Loucy (cell line): ENCODE results near the gene APOE.

Source experiments
- EZH2phosphoT487 ChIP-seq: fragments of 200-600 bp; IDR thresholded peaks from 2 replicates; pipeline ENCODE4 v1.6.1; 2018; ENCODE audit warnings: antibody characterized with exemption, mild to moderate bottlenecking, moderate library complexity, borderline replicate concordance
- TF ChIP-seq, protein P1 (sequence below): fragments of 200-600 bp; sonication (generic); conservative IDR thresholded peaks from 2 replicates; pipeline ENCODE4 v1.5.1; 2014; ENCODE audit warnings: mild to moderate bottlenecking, antibody characterized with exemption, low read length

DNA sequence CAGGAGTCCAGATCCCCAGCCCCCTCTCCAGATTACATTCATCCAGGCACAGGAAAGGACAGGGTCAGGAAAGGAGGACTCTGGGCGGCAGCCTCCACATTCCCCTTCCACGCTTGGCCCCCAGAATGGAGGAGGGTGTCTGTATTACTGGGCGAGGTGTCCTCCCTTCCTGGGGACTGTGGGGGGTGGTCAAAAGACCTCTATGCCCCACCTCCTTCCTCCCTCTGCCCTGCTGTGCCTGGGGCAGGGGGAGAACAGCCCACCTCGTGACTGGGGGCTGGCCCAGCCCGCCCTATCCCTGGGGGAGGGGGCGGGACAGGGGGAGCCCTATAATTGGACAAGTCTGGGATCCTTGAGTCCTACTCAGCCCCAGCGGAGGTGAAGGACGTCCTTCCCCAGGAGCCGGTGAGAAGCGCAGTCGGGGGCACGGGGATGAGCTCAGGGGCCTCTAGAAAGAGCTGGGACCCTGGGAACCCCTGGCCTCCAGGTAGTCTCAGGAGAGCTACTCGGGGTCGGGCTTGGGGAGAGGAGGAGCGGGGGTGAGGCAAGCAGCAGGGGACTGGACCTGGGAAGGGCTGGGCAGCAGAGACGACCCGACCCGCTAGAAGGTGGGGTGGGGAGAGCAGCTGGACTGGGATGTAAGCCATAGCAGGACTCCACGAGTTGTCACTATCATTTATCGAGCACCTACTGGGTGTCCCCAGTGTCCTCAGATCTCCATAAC lies at the start of gene APOE:
- TF ChIP-seq, protein P1, sequence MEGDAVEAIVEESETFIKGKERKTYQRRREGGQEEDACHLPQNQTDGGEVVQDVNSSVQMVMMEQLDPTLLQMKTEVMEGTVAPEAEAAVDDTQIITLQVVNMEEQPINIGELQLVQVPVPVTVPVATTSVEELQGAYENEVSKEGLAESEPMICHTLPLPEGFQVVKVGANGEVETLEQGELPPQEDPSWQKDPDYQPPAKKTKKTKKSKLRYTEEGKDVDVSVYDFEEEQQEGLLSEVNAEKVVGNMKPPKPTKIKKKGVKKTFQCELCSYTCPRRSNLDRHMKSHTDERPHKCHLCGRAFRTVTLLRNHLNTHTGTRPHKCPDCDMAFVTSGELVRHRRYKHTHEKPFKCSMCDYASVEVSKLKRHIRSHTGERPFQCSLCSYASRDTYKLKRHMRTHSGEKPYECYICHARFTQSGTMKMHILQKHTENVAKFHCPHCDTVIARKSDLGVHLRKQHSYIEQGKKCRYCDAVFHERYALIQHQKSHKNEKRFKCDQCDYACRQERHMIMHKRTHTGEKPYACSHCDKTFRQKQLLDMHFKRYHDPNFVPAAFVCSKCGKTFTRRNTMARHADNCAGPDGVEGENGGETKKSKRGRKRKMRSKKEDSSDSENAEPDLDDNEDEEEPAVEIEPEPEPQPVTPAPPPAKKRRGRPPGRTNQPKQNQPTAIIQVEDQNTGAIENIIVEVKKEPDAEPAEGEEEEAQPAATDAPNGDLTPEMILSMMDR = no peak
- TF ChIP-seq EZH2phosphoT487 = no peak
